Psoas muscle (tissue), 8 donors: ENCODE data around the gene STX11. TPM values are rescaled to one million over a fixed set of nuclear protein-coding genes. Genes with fewer than 3 reads are reported as not detected.
"Not testable (repeated sequence)": the region's sequence is repeated elsewhere in the genome, so short reads cannot be mapped to it uniquely, and the experiment has no call there.

Experiments used
- ATAC-seq, 4 donors: fragments of 200-7000 bp; cut with Tn5 transposase; one replicate each; pipeline ENCODE4 v1.9.1; 2020; ENCODE audit warnings: moderate library complexity in 3 of 4, mild to moderate bottlenecking in 2 of 4
- DNase-seq, 2 donors: peaks; one replicate each; pipeline ENCODE4 v3.0.0-alpha.2; 2020
- H3K27ac ChIP-seq: fragments of 200-600 bp; one replicate; pipeline ENCODE4 v1.8.0; 2022
- H3K27me3 ChIP-seq, 3 donors: fragments of 200-600 bp in 1 of 3; one replicate each; pipeline versions ENCODE4 v1.6.1 to v1.8.0; 2013 to 2022; ENCODE audit warnings: low read length in 2 of 3, mild to moderate bottlenecking in 2 of 3, moderate library complexity in 1 of 3; ENCODE audit not compliant: insufficient read depth in 3 of 3
- H3K36me3 ChIP-seq, 2 donors: fragments of 200-600 bp in 1 of 2; one replicate each; pipeline versions ENCODE4 v1.6.1 to v1.8.0; 2013 to 2022; ENCODE audit warnings: low read depth in 1 of 2, mild to moderate bottlenecking in 1 of 2, moderate library complexity in 1 of 2; ENCODE audit not compliant: insufficient read depth in 1 of 2
- H3K4me1 ChIP-seq: fragments of 200-600 bp; one replicate; pipeline ENCODE4 v1.8.0; 2022
- H3K4me3 ChIP-seq: fragments of 200-600 bp; one replicate; pipeline ENCODE4 v1.8.0; 2022; ENCODE audit warnings: mild to moderate bottlenecking
- H3K9me3 ChIP-seq: fragments of 200-600 bp; one replicate; pipeline ENCODE4 v1.8.0; 2022
- WGBS, 3 donors: extraction: QIAGEN DNeasy Blood & Tissue Kit; methylation state at CpG; one replicate each; pipeline versions ENCODE4 v1.1.6 to v1.1.7; 2013; 5-methylcytosine and 5-hydroxymethylcytosine counted together
- intact Hi-C, 2 donors: fragments of 100-400 bp; cut with DNase I; formaldehyde crosslinking; loops; one replicate each; pipeline versions ENCODE4 v1.11.0 to v1.14.2; 2022
- polyA plus RNA-seq, 3 donors: library from polyadenylated mRNA; stranded (reverse); fragments of 200-250 nt; gene quantifications; one replicate each; pipeline ENCODE4 v1.2.3, GENCODE V29; 2013
- total RNA-seq, 4 donors: library from RNA; stranded (reverse); fragmentation: NEBNext Ultra II Directional in 2 of 4; extraction: Animal tissue kit (Norgen Biotek cat#: 25700) in 2 of 4; gene quantifications; one replicate each; pipeline versions ENCODE4 v1.2.1 to v1.2.4, GENCODE V29; 2021 to 2023
- TF ChIP-seq, protein P1 (sequence below): fragments of 200-600 bp; IDR thresholded peaks from one replicate; pipeline ENCODE4 v1.8.0; 2022; ENCODE audit warnings: antibody characterized with exemption
- donor health status: healthy with polysubstance abuse.
- donor health status: DM: no; HTN: no; CAD: no; lungs with moderate emphysema.
- donor health status: Bipolar disorder and iron deficiency.
- donor health status: healthy.
- donor health status: DM: yes; HTN: yes; CAD: no.
- donor health status: DM: no; HTN: no; CAD: no.
- donor health status: DM: no; HTN: no; CAD: no.
- donor health status: DM: yes; HTN: yes; CAD: no.

The STX11 gene
- total and polyA plus RNA-seq, 7 donors: 1.2 to 4.6 (median 1.4) TPM

DNA sequence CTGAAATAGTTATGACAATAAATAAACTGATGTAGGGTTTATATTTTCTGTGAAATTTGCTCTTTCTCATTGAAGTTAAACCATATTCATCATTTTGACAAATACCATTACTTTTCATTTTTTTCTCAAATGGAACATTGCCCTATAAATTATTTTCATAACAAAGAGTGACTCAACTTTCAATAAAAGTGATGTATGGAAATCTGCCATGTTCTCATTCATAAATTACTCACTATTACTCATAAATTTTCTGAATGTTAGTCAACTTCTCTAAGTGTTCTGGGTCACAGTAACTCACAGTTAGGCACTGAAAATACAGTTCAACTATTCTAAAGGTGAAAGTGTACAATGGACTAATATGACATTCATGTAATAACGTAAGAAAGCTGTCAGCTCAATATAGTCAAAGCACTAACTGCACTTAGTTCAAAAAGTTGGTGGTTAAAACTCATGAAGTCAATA is 19.0 kb upstream of the STX11 start:
- Histone ChIP-seq H3K27me3 (peaks cover 0 to 3% (median 0%) of the 10 kb centered on the region in 3 donors), H3K27ac (no peak overlapping the region), H3K36me3 (no peaks in the 10 kb centered on the region), H3K4me1 (no peaks in the 10 kb centered on the region), H3K9me3 (no peaks in the 10 kb centered on the region), H3K4me3 (no peak overlapping the region)
- ATAC-seq: no peak
- TF ChIP-seq, protein P1, sequence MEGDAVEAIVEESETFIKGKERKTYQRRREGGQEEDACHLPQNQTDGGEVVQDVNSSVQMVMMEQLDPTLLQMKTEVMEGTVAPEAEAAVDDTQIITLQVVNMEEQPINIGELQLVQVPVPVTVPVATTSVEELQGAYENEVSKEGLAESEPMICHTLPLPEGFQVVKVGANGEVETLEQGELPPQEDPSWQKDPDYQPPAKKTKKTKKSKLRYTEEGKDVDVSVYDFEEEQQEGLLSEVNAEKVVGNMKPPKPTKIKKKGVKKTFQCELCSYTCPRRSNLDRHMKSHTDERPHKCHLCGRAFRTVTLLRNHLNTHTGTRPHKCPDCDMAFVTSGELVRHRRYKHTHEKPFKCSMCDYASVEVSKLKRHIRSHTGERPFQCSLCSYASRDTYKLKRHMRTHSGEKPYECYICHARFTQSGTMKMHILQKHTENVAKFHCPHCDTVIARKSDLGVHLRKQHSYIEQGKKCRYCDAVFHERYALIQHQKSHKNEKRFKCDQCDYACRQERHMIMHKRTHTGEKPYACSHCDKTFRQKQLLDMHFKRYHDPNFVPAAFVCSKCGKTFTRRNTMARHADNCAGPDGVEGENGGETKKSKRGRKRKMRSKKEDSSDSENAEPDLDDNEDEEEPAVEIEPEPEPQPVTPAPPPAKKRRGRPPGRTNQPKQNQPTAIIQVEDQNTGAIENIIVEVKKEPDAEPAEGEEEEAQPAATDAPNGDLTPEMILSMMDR: no peak
- intact Hi-C loops: no loop called here
- DNase-seq: no peak
- 71 to 83% (median 80%) methylated on average over 1 of the region's 1 CpG for WGBS, 3 donors

DNA sequence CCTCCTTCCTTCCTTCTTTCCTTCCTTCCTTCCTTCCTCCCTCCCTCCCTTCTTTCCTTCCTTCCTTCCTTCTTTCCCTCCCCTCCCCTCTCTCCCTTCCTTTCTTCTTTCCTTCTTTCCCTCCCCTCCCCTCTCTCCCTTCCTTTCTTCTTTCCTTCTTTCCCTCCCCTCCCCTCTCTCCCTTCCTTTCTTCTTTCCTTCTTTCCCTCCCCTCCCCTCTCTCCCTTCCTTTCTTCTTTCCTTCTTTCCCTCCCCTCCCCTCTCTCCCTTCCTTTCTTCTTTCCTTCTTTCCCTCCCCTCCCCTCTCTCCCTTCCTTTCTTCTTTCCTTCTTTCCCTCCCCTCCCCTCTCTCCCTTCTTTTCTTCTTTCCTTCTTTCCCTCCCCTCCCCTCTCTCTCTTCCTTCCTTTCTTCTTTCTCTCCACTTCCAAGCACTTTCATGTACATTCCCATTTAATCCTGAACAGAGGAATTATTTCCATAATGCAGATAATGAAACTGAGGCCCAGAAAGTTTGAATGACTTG is 18.1 kb upstream of the STX11 start:
- DNase-seq, ATAC-seq, intact Hi-C loops, H3K4me3 ChIP-seq, H3K36me3 ChIP-seq, H3K27me3 ChIP-seq, H3K27ac ChIP-seq, H3K4me1 ChIP-seq, H3K9me3 ChIP-seq: not testable (repeated sequence)

DNA sequence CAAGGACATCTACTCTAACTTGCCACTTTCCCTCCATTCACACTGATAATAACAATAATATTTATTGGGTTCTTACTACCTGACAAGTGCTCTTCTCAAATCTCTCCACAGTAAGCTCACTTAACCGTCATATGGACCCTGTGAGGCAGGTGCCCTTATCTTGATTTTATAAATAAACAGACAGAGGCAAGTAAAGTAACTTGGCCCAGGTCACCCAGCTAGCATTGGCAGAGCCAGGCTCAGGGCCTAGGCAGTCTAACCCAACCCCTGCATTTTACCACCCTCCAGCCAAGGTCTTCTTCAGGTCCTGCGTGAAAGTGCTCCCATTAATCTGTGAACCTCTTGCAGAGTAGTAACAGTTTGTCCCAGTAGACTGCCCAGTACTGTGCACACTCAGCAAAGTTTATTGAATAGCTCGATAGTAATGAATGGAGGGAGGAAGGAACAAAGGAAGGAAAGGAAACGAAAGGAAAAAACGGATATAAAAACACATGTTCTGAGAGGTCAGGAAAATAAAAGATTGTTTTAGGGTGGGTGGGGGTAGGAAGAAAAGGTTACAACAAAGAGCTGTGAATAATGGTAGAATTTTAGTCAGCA is 17.0 kb upstream of the STX11 start:
- peaks cover 0 to 3% (median 0%) of the 10 kb centered on the region in 3 donors for H3K27me3 ChIP-seq
- H3K9me3 ChIP-seq: no peaks in the 10 kb centered on the region
- TF ChIP-seq, protein P1: no peak
- no peak for ATAC-seq
- intact Hi-C loops: no loop called here
- H3K4me3 ChIP-seq: no peak overlapping the region
- no peaks in the 10 kb centered on the region for H3K36me3 ChIP-seq
- WGBS, 3 donors: 77 to 88% (median 82%) methylated on average over 5 of the region's 5 CpGs
- no peak for DNase-seq
- no peaks in the 10 kb centered on the region for H3K4me1 ChIP-seq
- H3K27ac ChIP-seq: no peak overlapping the region

DNA sequence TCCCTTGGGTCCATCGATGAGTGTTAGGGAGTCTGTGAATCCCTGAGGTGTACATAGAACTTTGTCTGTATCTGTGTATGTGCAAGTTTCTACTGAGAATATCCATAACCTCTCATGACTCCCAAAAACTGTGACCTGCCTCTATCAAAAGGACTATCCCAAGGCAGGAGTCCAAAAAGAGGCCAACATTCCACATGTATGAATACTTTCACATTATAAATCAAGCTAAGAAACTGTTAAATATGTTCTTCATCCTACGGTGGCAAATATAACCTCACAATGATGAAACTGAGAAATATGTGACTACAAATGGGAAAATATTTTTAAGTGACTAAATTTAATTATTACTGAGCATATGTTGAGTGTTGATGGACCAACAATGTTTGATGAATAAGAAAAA is 16.1 kb upstream of the STX11 start:
- H3K4me3 ChIP-seq: no peak overlapping the region
- H3K36me3 ChIP-seq: no peaks in the 10 kb centered on the region
- peaks cover 0 to 3% (median 0%) of the 10 kb centered on the region in 3 donors for H3K27me3 ChIP-seq
- no peaks in the 10 kb centered on the region for H3K9me3 ChIP-seq
- no peaks in the 10 kb centered on the region for H3K4me1 ChIP-seq
- H3K27ac ChIP-seq: no peak overlapping the region
- intact Hi-C loops: no loop called here
- 78 to 88% (median 88%) methylated on average over 2 of the region's 2 CpGs for WGBS, 3 donors
- ATAC-seq (no peak), DNase-seq (no peak)
- TF ChIP-seq, protein P1: no peak

DNA sequence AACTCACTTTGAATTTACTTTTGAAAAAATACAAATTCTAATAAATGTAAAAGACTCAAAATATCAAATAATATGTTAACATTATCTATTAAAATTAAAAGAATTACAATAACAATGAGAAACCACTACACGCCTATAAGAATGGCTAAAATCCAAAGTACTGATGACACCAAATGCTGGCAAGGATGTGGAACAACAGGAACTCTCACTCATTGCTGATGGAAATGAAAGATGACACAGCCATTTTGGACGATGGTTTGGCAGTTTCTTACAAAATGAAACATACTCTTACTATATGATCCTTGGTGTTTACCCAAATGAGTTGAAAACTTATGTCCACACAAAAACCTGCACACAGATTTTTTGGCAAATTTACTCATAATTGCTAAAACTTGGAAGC is 15.6 kb upstream of the STX11 start:
- no peak overlapping the region for H3K4me3 ChIP-seq
- TF ChIP-seq, protein P1: no peak
- intact Hi-C loops: no loop called here
- H3K27me3 ChIP-seq: peaks cover 0 to 3% (median 0%) of the 10 kb centered on the region in 3 donors
- ATAC-seq: no peak
- DNase-seq: no peak
- H3K36me3 ChIP-seq: no peaks in the 10 kb centered on the region
- 52 to 66% (median 55%) methylated on average over 2 of the region's 2 CpGs for WGBS, 3 donors
- H3K4me1 ChIP-seq: no peaks in the 10 kb centered on the region
- H3K9me3 ChIP-seq: no peaks in the 10 kb centered on the region
- no peak overlapping the region for H3K27ac ChIP-seq
